CD14-positive monocyte (primary cell): ENCODE measurements around the gene TSHZ1. TPM values are rescaled to one million over a fixed set of nuclear protein-coding genes. Genes with fewer than 3 reads are reported as not detected.
A peak's percentile ranks its signal among the peaks of the same experiment; 100 is the strongest.

Source experiments
- DNase-seq, 3 donors: peaks; one replicate each; pipeline ENCODE4 v3.0.0-alpha.2; 2011 to 2022
- H2AFZ ChIP-seq: 2 replicates; pipeline ENCODE4 v1.6.0; 2012; ENCODE audit warnings: mild to moderate bottlenecking, low read depth, low read length, inconsistent platforms; ENCODE audit not compliant: insufficient read depth, poor library complexity, severe bottlenecking
- H3K27ac ChIP-seq, 2 donors: 1 replicate in 1 of 2; 2 replicates in 1 of 2; pipeline ENCODE4 v1.5.1; 2012 to 2013; ENCODE audit warnings: low read length in 2 of 2, control low read depth in 1 of 2, inconsistent platforms in 1 of 2, low read depth in 1 of 2, mild to moderate bottlenecking in 1 of 2
- H3K27me3 ChIP-seq, 2 donors: one replicate each; pipeline versions ENCODE4 v1.6.0 to v1.6.1; 2011 to 2013; ENCODE audit warnings: low read length in 2 of 2; ENCODE audit not compliant: control insufficient read depth in 2 of 2, insufficient read depth in 2 of 2
- H3K36me3 ChIP-seq, 2 donors: replicated peaks in 1 of 2; 1 replicate in 1 of 2; 2 replicates in 1 of 2; pipeline versions ENCODE4 v1.5.1 to v1.6.1; 2012 to 2013; ENCODE audit warnings: low read length in 2 of 2, control low read depth in 1 of 2, inconsistent platforms in 1 of 2, mild to moderate bottlenecking in 1 of 2; ENCODE audit not compliant: insufficient read depth in 2 of 2, control insufficient read depth in 1 of 2
- H3K4me1 ChIP-seq, 2 donors: 1 replicate in 1 of 2; 2 replicates in 1 of 2; pipeline versions ENCODE4 v1.5.1 to v1.6.1; 2012 to 2013; ENCODE audit warnings: low read length in 2 of 2, control low read depth in 1 of 2, inconsistent platforms in 1 of 2, mild to moderate bottlenecking in 1 of 2, moderate library complexity in 1 of 2; ENCODE audit not compliant: insufficient read depth in 2 of 2, control insufficient read depth in 1 of 2
- H3K4me2 ChIP-seq: replicated peaks from 2 replicates; pipeline ENCODE3; 2012; ENCODE audit warnings: low read length, moderate library complexity, mild to moderate bottlenecking; ENCODE audit not compliant: poor library complexity, severe bottlenecking; ENCODE audit errors: extremely low read depth
- H3K4me3 ChIP-seq, 3 experiments: fragments of 200-600 bp in 1 of 3; sonication (generic) in 1 of 3; replicated peaks in 1 of 3; 1 replicate in 2 of 3; 2 replicates in 1 of 3; pipeline ENCODE4 v1.5.1; 2011 to 2013; ENCODE audit warnings: low read length in 3 of 3, mild to moderate bottlenecking in 3 of 3, control low read depth in 2 of 3, low read depth in 2 of 3, inconsistent platforms in 1 of 3, moderate library complexity in 1 of 3
- H3K79me2 ChIP-seq: 2 replicates; pipeline ENCODE4 v1.6.0; 2012; ENCODE audit warnings: mild to moderate bottlenecking, control low read depth, inconsistent platforms, low read length, moderate library complexity; ENCODE audit not compliant: insufficient read depth
- H3K9ac ChIP-seq: 2 replicates; pipeline ENCODE4 v1.6.0; 2017; ENCODE audit warnings: low read length, mild to moderate bottlenecking; ENCODE audit not compliant: insufficient read depth, poor library complexity, severe bottlenecking
- H3K9me3 ChIP-seq, 2 donors: replicated peaks in 1 of 2; 1 replicate in 1 of 2; 2 replicates in 1 of 2; pipeline versions ENCODE4 v1.5.1 to v1.6.1; 2012 to 2013; ENCODE audit warnings: low read length in 2 of 2, control low read depth in 1 of 2; ENCODE audit not compliant: control insufficient read depth in 1 of 2, insufficient read depth in 1 of 2
- H4K20me1 ChIP-seq: 2 replicates; pipeline ENCODE4 v1.6.0; 2012; ENCODE audit warnings: mild to moderate bottlenecking, low read length, control low read depth, moderate library complexity; ENCODE audit not compliant: insufficient read depth
- H3K27ac Mint-ChIP-seq, 7 donors: one replicate each; pipeline ENCODE4 v1.8.0; 2020; ENCODE audit warnings: mild to moderate bottlenecking in 7 of 7, mixed read lengths in 7 of 7, moderate library complexity in 6 of 7, inconsistent platforms in 2 of 7
- H3K27me3 Mint-ChIP-seq, 3 donors: one replicate each; pipeline ENCODE4 v1.8.0; 2021 to 2022; ENCODE audit warnings: low read depth in 3 of 3, mild to moderate bottlenecking in 3 of 3, mixed read lengths in 3 of 3, moderate library complexity in 3 of 3, inconsistent platforms in 1 of 3
- H3K36me3 Mint-ChIP-seq, 2 donors: one replicate each; pipeline ENCODE4 v1.8.0; 2020; ENCODE audit warnings: mixed read lengths in 2 of 2, inconsistent platforms in 1 of 2, mild to moderate bottlenecking in 1 of 2
- H3K4me1 Mint-ChIP-seq: one replicate; pipeline ENCODE4 v1.8.0; 2020; ENCODE audit warnings: mild to moderate bottlenecking, mixed read lengths
- H3K4me3 Mint-ChIP-seq, 2 donors: one replicate each; pipeline ENCODE4 v1.8.0; 2020; ENCODE audit warnings: mild to moderate bottlenecking in 2 of 2, mixed read lengths in 2 of 2, moderate library complexity in 1 of 2
- H3K9me3 Mint-ChIP-seq, 7 donors: one replicate each; pipeline ENCODE4 v1.8.0; 2020 to 2022; ENCODE audit warnings: mixed read lengths in 7 of 7, mild to moderate bottlenecking in 6 of 7, moderate library complexity in 6 of 7, inconsistent platforms in 2 of 7
- WGBS: methylation state at CpG from one replicate; pipeline ENCODE4 v1.1.5; 2013; ENCODE audit warnings: missing lambda C conversion rate; ENCODE audit not compliant: insufficient coverage; 5-methylcytosine and 5-hydroxymethylcytosine counted together
- intact Hi-C, 2 donors: fragments of 100-400 bp; cut with micrococcal nuclease; formaldehyde crosslinking; loops; one replicate each; pipeline versions ENCODE4 v1.15.0 to v1.15.1; 2023
- polyA plus RNA-seq, 3 donors: library from polyadenylated mRNA; depleted of rRNA in 1 of 3; unstranded in 2 of 3; stranded (reverse) in 1 of 3; fragments of 300-500 nt in 2 of 3; fragments of >200 nt in 1 of 3; fragmentation: Illumina TruSeq in 2 of 3; gene quantifications; 1 replicate in 2 of 3; 2 replicates in 1 of 3; pipeline ENCODE4 v1.2.3, GENCODE V29; 2012 to 2021
- TF ChIP-seq, protein P1 (sequence below): fragments of 200-600 bp; IDR thresholded peaks from one replicate; pipeline ENCODE4 v1.8.0; 2022; ENCODE audit warnings: antibody characterized with exemption, mild to moderate bottlenecking

TSHZ1 gene
- polyA plus RNA-seq, 3 donors = 0.76 to 3.3 (median 1.4) TPM

GRCh38 chr18:75287006-75287405, 76.4 kb downstream of the TSHZ1 start:
- no peak overlapping the region for H3K4me3 ChIP-seq
- H3K4me1 Mint-ChIP-seq = no peaks in the 10 kb centered on the region
- no peaks in the 10 kb centered on the region for H3K79me2 ChIP-seq
- no peaks in the 10 kb centered on the region for H3K27me3 ChIP-seq
- no peaks in the 10 kb centered on the region for H3K4me1 ChIP-seq
- H3K36me3 ChIP-seq = peaks cover 15 to 32% of the 10 kb centered on the region in 2 donors
- intact Hi-C loops = no loop called here
- 97% methylated on average over 15 of the region's 23 CpGs for WGBS
- peaks cover 37 to 46% of the 10 kb centered on the region in 2 donors for H3K36me3 Mint-ChIP-seq
- DNase-seq = no peak
- no peak overlapping the region for H3K9ac ChIP-seq
- peaks cover 0 to 2% (median 1%) of the 10 kb centered on the region in 3 donors for H3K27me3 Mint-ChIP-seq
- H3K27ac Mint-ChIP-seq = no peak overlapping the region
- H2AFZ ChIP-seq = no peak overlapping the region
- no peak overlapping the region for H3K4me3 Mint-ChIP-seq
- H3K9me3 Mint-ChIP-seq = peaks cover 17 to 29% (median 23%) of the 10 kb centered on the region in 7 donors
- TF ChIP-seq, protein P1, sequence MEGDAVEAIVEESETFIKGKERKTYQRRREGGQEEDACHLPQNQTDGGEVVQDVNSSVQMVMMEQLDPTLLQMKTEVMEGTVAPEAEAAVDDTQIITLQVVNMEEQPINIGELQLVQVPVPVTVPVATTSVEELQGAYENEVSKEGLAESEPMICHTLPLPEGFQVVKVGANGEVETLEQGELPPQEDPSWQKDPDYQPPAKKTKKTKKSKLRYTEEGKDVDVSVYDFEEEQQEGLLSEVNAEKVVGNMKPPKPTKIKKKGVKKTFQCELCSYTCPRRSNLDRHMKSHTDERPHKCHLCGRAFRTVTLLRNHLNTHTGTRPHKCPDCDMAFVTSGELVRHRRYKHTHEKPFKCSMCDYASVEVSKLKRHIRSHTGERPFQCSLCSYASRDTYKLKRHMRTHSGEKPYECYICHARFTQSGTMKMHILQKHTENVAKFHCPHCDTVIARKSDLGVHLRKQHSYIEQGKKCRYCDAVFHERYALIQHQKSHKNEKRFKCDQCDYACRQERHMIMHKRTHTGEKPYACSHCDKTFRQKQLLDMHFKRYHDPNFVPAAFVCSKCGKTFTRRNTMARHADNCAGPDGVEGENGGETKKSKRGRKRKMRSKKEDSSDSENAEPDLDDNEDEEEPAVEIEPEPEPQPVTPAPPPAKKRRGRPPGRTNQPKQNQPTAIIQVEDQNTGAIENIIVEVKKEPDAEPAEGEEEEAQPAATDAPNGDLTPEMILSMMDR = no peak
- peaks cover 19 to 37% of the 10 kb centered on the region in 2 donors for H3K9me3 ChIP-seq
- H3K4me2 ChIP-seq = no peak overlapping the region
- H4K20me1 ChIP-seq = peaks cover 2% of the 10 kb centered on the region
- no peak overlapping the region for H3K27ac ChIP-seq

- H4K20me1 ChIP-seq = no peaks in the 10 kb centered on the region
- whole genome bisulfite sequencing = over 99% methylated on average over 24 of the region's 24 CpGs
- Mint-ChIP-seq H3K4me3 (no peak overlapping the region), H3K9me3 (peaks cover 17 to 26% (median 23%) of the 10 kb centered on the region in 7 donors), H3K27me3 (peaks cover 0 to 2% (median 1%) of the 10 kb centered on the region in 3 donors), H3K36me3 (peaks cover 32 to 44% of the 10 kb centered on the region in 2 donors), H3K27ac (peak overlapping the region in 1 of 7 donors; percentile 13), H3K4me1 (no peaks in the 10 kb centered on the region)
- no peak overlapping the region for H3K4me3 ChIP-seq
- intact Hi-C loops = no loop called here
- TF ChIP-seq, protein P1 = no peak
- no peaks in the 10 kb centered on the region for H3K79me2 ChIP-seq
- H3K9ac ChIP-seq = no peak overlapping the region
- DNase-seq = no peak
- no peaks in the 10 kb centered on the region for H3K4me1 ChIP-seq
- no peak overlapping the region for H2AFZ ChIP-seq
- no peaks in the 10 kb centered on the region for H3K27me3 ChIP-seq
- H3K27ac ChIP-seq = no peak overlapping the region
- H3K36me3 ChIP-seq = peaks cover 15 to 32% of the 10 kb centered on the region in 2 donors
- no peak overlapping the region for H3K4me2 ChIP-seq
- peaks cover 19 to 33% of the 10 kb centered on the region in 2 donors for H3K9me3 ChIP-seq
Measured at GRCh38 chr18:75287700-75288099, 77.1 kb downstream of the TSHZ1 start.
